ENCODE results near the gene DENND2D. TPM values are rescaled to one million over a fixed set of nuclear protein-coding genes. Genes with fewer than 3 reads are reported as not detected.

The DENND2D gene
- total and polyA plus RNA-seq, 2 donors (not counting 3 experiments of a cell fraction or from before 2014, with no cell fraction given) = 0.41 to 1.00 TPM

- no peaks in the 10 kb centered on the region for H3K27me3 ChIP-seq (ENCODE audit: control insufficient read depth in 2 of 2, insufficient read depth in 2 of 2, low read length in 2 of 2)
- no peak overlapping the region for H3K4me2 ChIP-seq (ENCODE audit: insufficient read depth, low read length)
- no peaks in the 10 kb centered on the region for H3K79me2 ChIP-seq (ENCODE audit: control insufficient read depth, insufficient read depth, low read length)
- no peak overlapping the region for H2AFZ ChIP-seq (ENCODE audit: low read depth, low read length)
- no peak overlapping the region for H3K9ac ChIP-seq (replicated peaks; ENCODE audit: extremely low read depth, insufficient read depth, low read length)
- DNase-seq (ENCODE audit: low read depth, low spot score) (no peak), FAIRE-seq (no peak)
- ChIA-PET CTCF (interaction anchor here (0.7 kb wide), 1 partner anchor 11 kb away, joined by 3 read pairs; no protein-coding TSS in a partner anchor), POLR2A (no interaction called here)
- no peak overlapping the region for H3K4me3 ChIP-seq (replicated peaks in 1 of 3; ENCODE audit: insufficient read depth in 1 of 3, low read depth in 1 of 3, low read length in 3 of 3)
- peaks cover 3 to 4% of the 10 kb centered on the region in 2 experiments for H3K36me3 ChIP-seq (ENCODE audit: control insufficient read depth in 2 of 2, extremely low read depth in 1 of 2, insufficient read depth in 2 of 2, low read length in 2 of 2)
- dilution Hi-C loops (cut with MboI; ENCODE audit: extremely low pct_ligation_motif_present, low sequenced_read_pairs) = no loop called here
- TF ChIP-seq MYC (IDR thresholded peaks at IDR 0.05; ENCODE audit: low read depth, low read length) = no peak
- no peak for TF ChIP-seq POLR2AphosphoS5 (IDR thresholded peaks at IDR 0.05; ENCODE audit: insufficient read depth, low read depth, low read length)
- no peak for TF ChIP-seq CTCF (IDR thresholded peaks at IDR 0.05; ENCODE audit: extremely low read depth in 1 of 2, insufficient read depth in 1 of 2, low read depth in 1 of 2, low read length in 2 of 2)
- no peak for TF ChIP-seq EZH2 (IDR thresholded peaks at IDR 0.05; ENCODE audit: borderline replicate concordance, low read depth, low read length, severe bottlenecking)
- no peak for TF ChIP-seq MAX (IDR thresholded peaks at IDR 0.05; ENCODE audit: insufficient read depth, insufficient read length)
- no peak for TF ChIP-seq POLR2A (IDR thresholded peaks at IDR 0.05; ENCODE audit: low read depth, low read length)
- TF ChIP-seq FOS (IDR thresholded peaks at IDR 0.05; ENCODE audit: borderline replicate concordance, insufficient read depth, low read length) = no peak
- TF ChIP-seq JUN (IDR thresholded peaks at IDR 0.05; ENCODE audit: borderline replicate concordance, insufficient read depth, insufficient read length, low read depth) = no peak
- no peak for TF ChIP-seq GATA2 (IDR thresholded peaks at IDR 0.05; ENCODE audit: insufficient read depth, insufficient read length, low read depth, low read length)
- no peaks in the 10 kb centered on the region for H3K4me1 ChIP-seq (ENCODE audit: control insufficient read depth, extremely low read depth, insufficient read depth, low read length)
- no peak overlapping the region for H3K27ac ChIP-seq (ENCODE audit: insufficient read depth, low read depth, low read length)
- BruUV-seq (replicated peaks) = no TSS peak
- H3K9me3 ChIP-seq (replicated peaks; ENCODE audit: control insufficient read depth, insufficient read depth, low read length) = no peaks in the 10 kb centered on the region
- H3K9me1 ChIP-seq (replicated peaks; ENCODE audit: control insufficient read depth, extremely low read depth, insufficient read depth, low read length) = no peaks in the 10 kb centered on the region
- intact Hi-C loops (cut with micrococcal nuclease) = no loop called here
- H4K20me1 ChIP-seq (replicated peaks; ENCODE audit: control insufficient read depth, extremely low read depth, insufficient read depth, low read length) = no peaks in the 10 kb centered on the region
These were observed 18.4 kb downstream of the DENND2D start for GRCh38 chr1:111182052-111182451.

Data from endothelial cell of umbilical vein (primary cell).